PFSK-1 (cell line): ENCODE measurements around the gene CAMSAP1.

Experiments used
- FOXP2 ChIP-seq: optimal IDR thresholded peaks from 2 replicates; pipeline ENCODE3; 2011; ENCODE audit warnings: borderline replicate concordance, control low read depth, inconsistent platforms; ENCODE audit not compliant: insufficient read depth; ENCODE audit errors: extremely low read length, extremely low read depth
- POLR2AphosphoS5 ChIP-seq: IDR thresholded peaks from 2 replicates; pipeline ENCODE4 v1.6.1; 2012; ENCODE audit warnings: low read depth, mild to moderate bottlenecking, control low read depth, low read length, moderate library complexity
- SIN3A ChIP-seq: IDR thresholded peaks from 2 replicates; pipeline ENCODE4 v1.6.1; 2012; ENCODE audit warnings: mild to moderate bottlenecking, low read length, moderate library complexity, borderline replicate concordance; ENCODE audit not compliant: insufficient read depth
- TAF1 ChIP-seq: IDR thresholded peaks from 2 replicates; pipeline ENCODE4 v1.6.1; 2012; ENCODE audit warnings: low read length, control low read depth, borderline replicate concordance; ENCODE audit not compliant: insufficient read depth
- TF ChIP-seq, protein P1 (sequence below), 2 experiments: IDR thresholded peaks; 2 replicates each; pipeline versions ENCODE4 v1.6.1 to v1.8.0; 2011 to 2012; ENCODE audit warnings: low read depth in 2 of 2, low read length in 2 of 2, control low read depth in 1 of 2, inconsistent platforms in 1 of 2, mild to moderate bottlenecking in 1 of 2, moderate library complexity in 1 of 2; ENCODE audit not compliant: insufficient read depth in 1 of 2

CAMSAP1 gene

DNA sequence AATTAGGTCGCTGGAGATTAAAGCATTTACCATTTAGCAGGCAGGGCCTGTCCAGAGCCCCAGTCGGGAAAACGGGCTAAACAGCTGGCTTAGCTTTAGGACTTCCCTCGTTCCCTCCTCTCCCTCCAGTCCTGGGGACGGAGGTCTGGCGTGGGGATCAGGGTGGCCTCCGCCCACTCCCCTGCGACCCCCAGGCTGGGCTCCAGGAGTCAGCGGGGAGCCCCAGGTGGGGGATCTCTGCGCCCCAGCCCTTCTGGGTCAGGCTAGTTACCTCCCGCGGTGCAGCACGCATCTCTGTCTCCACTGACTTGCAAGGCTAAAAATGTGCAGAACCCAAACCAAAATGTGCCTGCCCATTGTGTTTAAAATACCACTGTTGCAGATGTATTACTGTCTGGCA lies 16.2 kb upstream of the CAMSAP1 start:
- TF ChIP-seq TAF1, result no peak
- no peak for TF ChIP-seq FOXP2
- TF ChIP-seq POLR2AphosphoS5, result no peak
- TF ChIP-seq SIN3A, result no peak
- TF ChIP-seq, protein P1, sequence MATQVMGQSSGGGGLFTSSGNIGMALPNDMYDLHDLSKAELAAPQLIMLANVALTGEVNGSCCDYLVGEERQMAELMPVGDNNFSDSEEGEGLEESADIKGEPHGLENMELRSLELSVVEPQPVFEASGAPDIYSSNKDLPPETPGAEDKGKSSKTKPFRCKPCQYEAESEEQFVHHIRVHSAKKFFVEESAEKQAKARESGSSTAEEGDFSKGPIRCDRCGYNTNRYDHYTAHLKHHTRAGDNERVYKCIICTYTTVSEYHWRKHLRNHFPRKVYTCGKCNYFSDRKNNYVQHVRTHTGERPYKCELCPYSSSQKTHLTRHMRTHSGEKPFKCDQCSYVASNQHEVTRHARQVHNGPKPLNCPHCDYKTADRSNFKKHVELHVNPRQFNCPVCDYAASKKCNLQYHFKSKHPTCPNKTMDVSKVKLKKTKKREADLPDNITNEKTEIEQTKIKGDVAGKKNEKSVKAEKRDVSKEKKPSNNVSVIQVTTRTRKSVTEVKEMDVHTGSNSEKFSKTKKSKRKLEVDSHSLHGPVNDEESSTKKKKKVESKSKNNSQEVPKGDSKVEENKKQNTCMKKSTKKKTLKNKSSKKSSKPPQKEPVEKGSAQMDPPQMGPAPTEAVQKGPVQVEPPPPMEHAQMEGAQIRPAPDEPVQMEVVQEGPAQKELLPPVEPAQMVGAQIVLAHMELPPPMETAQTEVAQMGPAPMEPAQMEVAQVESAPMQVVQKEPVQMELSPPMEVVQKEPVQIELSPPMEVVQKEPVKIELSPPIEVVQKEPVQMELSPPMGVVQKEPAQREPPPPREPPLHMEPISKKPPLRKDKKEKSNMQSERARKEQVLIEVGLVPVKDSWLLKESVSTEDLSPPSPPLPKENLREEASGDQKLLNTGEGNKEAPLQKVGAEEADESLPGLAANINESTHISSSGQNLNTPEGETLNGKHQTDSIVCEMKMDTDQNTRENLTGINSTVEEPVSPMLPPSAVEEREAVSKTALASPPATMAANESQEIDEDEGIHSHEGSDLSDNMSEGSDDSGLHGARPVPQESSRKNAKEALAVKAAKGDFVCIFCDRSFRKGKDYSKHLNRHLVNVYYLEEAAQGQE (IDR thresholded peaks at IDR 0.05; ENCODE audit: insufficient read depth in 1 of 2, low read depth in 2 of 2, low read length in 2 of 2), result no peak

DNA sequence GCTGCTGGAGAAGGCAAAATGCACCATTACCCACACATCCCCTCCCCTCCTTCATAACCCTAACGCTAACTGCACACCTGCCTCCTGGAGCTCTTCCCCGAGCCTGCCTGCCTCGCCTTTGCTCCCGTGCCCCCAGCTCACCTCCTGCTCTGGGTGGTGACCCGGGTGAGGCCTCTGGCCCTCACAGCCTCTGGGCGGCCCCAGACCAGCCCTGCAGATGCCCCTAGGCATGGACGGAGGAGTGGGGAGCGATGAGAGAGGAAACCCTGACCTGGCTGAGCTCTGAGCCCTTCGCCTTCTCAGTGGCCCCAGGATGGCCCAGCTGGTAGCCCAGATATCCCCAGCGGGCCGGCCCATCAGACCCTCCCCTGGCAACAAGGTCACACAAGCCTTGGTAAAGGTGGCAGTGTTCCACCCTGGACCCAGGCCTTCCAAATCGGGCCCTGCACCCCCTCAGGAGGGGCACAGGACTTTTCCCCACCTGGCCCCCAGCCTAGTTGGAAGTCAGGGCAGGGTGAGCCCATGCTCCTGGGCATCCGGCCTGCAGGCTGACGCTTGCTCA lies 14.5 kb upstream of the CAMSAP1 start:
- TF ChIP-seq FOXP2 (no peak), TAF1 (no peak), SIN3A (no peak)
- TF ChIP-seq, protein P1 (IDR thresholded peaks at IDR 0.05; ENCODE audit: insufficient read depth in 1 of 2, low read depth in 2 of 2, low read length in 2 of 2), result no peak

DNA sequence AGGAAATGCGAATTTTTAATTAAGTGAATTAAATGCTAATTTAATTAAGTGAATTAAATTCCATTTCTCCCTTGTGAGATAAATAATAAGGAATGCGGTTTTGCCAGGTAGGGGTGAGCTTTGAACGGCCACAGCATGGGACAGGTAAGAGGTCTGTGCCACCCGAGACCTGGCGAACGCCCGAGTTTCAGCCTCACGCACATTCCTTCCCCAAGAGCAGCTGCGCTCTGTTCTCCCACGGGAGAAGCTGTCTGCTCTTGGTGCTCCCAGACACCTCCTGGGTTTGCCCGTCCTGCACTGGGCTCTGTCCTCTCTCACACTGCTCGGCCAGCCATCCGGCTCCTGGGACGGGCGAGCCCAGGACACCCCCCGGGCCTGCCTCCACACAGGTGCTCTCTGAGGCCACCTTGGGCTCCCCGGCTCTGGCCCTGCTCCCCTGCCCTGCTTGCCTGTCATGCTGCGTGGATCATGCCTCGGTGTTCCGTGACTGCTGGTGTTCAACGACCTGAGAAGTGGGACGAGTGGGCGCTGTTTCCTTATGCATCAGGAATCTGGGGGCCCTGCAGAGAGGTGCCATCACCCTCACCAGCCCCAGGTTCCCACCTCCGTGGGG lies 13.7 kb upstream of the CAMSAP1 start:
- TF ChIP-seq SIN3A (no peak), FOXP2 (no peak), TAF1 (no peak), POLR2AphosphoS5 (no peak)
- TF ChIP-seq, protein P1 (IDR thresholded peaks at IDR 0.05; ENCODE audit: insufficient read depth in 1 of 2, low read depth in 2 of 2, low read length in 2 of 2), result no peak

DNA sequence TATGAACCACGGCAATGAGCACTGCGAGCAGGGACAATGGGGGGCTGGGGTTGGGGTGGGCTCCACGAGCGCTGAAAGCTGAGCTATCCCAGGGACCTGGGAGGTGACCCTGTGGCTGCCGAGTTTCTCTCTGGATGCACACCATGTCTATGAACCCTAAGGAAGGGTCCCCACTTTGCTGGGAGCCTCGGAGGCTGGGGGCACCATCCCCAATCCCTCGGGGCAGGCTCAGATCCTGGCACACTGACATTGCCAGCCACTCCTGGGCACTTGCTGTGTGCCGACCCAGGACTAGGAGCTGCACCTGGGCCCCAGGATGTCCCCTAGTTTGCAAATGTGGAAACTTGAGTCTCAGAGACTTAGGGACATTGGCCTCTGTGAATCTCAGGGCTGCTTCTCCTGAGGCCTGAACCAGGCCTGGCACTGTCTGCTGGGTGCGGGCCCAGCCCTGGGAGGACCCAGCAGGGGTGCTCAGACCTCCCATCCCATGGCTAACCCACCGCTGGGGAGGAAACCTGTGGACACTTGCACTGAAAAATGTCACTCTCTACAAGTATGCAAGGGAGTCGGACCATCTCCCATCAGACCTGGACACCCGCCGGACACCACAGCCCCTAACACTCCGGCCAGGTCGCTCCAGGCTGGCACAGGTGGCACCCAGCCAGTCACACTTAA lies 13.0 kb upstream of the CAMSAP1 start:
- TF ChIP-seq, protein P1 (IDR thresholded peaks at IDR 0.05; ENCODE audit: insufficient read depth in 1 of 2, low read depth in 2 of 2, low read length in 2 of 2), result no peak
- TF ChIP-seq POLR2AphosphoS5, result no peak
